Non-pigmented ciliary epithelial cell (primary cell): Measurements from ENCODE around the gene SRP72.

Experiments
- DNase-seq: peaks from one replicate; pipeline ENCODE4 v3.0.0-alpha.2; 2010; ENCODE audit warnings: low read depth

SRP72 gene

GRCh38 chr4:56550642-56551041 is 83.2 kb downstream of the SRP72 start:
- no peak for DNase-seq

- DNase-seq = no peak
Measured at GRCh38 chr4:56551516-56551915, 84.1 kb downstream of the SRP72 start.

- DNase-seq = no peak
Measured at GRCh38 chr4:56552273-56552672, 84.9 kb downstream of the SRP72 start.
